GM21390 (cell line): ENCODE results near the gene P4HB.

ENCODE experiments used
- ATAC-seq: cut with Tn5 transposase; IDR thresholded peaks from one replicate; pipeline ENCODE4 v1.9.1; 2021; ENCODE audit not compliant: unreplicated experiment

P4HB gene

DNA sequence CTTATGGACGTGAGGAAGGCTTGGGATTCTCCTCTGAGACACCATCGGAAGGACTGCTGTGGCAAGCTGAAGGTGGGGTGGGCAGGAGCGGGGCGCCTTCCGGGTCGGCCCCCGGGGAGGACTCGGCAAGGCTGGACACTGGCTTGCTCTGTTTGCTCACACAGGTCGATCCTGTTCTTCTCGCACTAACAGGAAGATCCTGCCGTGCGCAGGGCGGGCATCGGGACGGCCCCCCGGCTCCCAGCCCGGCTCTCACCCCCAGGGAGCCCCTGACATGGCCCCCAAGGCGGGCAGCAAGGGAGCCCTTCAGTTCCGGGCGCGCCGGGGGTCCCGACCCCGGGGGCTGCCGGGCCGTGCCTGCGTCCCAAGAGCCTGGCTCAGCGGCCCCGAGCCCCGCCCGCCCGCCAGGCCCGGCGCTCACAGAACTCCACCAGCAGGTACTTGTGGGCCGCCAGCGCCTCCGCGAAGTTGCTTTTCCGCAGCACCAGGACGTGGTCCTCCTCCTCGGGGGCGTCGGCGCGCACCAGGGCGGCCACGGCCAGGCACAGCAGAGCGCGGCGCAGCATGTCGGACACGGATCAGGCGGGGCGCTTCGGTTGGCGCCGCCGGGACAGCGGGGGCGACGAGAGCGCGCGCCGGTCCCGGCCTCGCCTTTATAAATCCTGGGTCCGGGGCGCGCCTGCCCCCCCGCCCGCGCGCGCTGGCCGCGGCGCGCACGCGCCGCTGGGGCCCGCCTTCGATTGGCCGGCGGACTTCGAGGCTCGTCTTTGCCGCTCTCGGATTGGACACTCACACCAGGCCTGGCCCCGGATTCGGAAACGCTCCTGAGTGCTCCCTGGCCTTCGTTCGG lies at the start of gene P4HB:
Gene P4HB, minus strand, starts transcription at position 630 of the 850 bp plus-strand sequence. Its CDS starts 64 bp downstream, at position 566.
- peak; percentile 2 for ATAC-seq

DNA sequence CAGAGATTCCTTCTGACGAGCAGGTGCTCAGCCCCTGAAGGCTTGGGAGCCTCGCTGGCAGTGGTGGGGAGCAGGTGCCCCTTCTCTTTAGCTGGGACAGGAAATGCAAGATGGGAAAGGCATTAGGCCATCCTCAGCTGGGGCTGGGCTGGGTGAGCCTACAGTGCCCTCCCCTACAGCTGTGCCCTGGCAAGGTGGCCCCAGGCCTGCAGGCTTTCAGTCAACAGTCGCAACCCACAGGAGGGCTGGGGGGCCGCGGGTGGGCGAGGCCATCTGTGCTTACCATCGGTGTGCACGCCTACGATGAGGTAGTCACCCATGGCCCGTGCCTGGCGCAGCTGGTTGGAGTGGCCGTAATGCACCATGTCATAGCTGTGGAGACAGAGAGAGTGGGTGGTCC lies 48.9 kb upstream of the P4HB start:
- ATAC-seq, result no peak

- no peak for ATAC-seq
Observed at GRCh38 chr17:81908793-81909192, 48.5 kb upstream of the P4HB start.

DNA sequence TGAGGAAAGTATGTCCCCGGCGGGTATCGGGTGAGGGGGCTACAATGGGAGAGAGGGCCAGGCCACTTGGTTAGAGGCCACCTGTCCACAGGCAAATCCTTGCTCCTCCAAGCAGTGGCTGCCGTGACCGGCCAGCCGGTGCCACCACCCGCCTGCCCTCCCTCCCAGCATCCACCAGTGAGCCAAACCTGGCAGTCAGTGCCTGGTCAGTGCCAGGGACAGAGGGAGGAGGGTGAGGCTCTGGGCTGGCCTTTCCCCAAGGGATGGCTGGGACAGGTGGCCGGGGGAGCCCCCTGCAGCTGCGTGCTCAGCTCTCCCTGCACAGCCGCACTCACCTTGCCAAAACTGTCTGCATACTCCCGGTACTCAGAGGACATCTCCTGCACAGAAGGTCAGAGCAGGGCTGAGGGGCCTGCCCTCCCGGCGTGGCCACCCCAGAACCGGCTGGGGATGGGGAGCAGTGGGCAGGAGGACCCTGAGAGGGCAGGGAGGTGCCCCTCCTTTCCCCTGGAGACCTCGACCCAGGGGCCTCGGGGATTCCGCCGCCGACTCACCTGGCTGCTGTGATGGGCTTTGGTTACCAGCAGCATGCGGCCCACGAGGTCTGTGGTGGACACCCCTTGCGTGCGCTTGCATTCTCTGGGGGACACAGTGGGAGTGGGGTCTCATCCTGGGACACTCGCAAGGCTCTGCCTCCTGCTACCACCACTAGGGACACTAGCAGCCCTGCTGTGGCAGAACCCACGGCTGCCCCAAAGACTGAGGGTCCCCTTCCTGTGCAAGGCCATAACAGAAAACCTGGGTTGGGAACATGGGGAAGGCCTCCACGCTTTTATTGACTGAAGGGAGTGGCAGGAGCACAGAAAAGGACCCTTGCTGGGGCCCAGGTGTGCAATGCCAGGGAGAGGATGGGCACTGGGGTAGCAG lies 47.1 kb upstream of the P4HB start:
- no peak for ATAC-seq

DNA sequence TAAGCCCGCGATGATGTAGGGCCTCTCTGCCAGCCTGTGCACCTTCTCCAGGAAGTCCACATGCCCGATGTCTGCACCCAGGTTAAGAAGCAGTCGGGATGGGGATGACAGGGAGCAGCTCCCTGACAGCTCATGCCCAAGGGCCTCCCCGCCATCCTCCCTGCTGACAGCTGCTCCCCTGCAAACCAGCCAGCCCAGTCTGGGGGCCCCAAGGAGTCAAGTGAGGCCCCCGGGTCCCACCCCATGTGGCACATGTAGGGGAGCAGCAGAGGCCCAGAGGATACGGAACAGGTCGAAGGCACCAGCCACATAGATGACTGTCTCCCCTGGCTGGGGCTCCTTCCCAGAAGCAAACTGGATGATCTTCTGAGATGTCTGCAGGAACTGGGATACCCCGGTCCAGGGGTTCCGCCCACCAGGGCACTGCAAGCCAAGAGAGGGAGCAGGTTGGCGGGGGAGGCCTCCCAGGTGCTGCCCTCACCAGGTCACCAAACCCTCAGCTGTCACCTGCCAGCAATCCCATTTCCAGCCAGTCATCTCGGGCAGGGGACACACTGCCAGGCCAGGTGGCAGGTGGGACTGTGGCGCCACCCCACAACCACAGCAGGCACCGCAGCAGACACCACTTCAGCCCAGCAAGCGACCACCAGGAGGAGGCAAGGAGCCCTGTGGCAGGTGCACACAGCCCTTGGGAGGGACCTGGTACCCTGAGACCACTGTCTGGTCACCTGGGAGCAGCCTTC lies 46.3 kb upstream of the P4HB start:
- ATAC-seq, result no peak

GRCh38 chr17:81905993-81906392 lies 45.7 kb upstream of the P4HB start:
- ATAC-seq, result no peak

DNA sequence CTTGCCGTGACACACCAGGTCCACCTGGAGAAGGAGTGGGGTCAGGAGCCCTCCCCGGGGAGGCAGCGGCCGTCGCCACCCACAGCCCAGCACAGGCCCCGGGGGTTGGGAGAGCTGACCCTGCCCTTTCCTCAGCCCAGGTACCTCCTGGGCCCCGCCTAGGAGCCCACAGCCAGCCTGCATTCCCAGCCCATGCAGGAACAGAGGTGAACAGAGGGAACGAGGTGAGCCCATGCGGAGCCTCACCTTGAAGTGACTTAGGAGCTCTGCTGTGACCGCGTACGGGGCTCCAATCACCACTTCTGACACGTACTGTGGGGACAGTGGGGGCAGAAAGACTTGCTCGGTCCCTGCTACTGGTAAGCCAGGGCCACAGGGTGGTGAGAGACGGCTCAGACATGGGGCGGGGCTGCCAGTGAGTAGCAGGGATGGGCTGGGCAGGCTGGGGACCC lies 45.1 kb upstream of the P4HB start:
- ATAC-seq, result no peak

DNA sequence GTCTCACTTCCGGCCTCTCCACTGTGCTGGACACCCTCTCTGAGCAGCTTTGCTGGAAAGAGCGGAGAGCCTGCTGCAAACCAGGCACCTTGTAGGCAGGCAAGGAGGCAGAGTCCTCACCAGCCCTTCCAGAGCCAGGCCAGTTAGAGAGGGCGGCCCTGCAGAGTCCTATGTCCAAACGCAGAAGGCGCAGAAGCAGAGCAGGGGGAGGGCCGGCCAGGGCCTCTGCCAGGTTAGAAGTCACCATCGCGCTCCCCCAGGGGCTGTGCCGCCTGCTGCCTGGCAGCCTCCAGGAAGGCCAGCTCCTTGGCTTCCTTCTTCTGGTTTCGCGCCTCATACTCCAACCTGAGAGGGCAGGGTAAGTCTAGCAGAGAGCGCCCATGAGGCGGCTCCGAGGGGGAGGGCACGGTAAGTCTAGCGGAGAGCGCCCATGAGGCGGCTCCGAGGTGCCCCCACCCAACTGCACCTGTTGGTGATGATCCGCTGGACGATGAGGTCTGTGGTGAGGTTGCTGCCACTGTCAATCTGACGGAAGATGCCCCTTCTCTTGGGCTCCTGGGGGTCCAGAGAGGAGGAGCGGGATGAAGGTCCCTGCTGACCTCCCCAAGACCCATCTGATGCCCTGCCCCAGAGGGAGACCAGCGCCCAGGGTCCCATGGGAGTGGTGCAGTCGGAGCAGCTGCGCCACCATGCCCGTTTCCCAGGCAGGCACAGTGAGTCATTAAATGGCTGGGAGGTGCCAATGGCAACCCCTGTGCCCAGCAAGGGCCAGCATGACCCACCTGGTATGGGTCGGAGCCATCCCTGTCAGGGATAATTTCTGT lies 44.5 kb upstream of the P4HB start:
- no peak for ATAC-seq

DNA sequence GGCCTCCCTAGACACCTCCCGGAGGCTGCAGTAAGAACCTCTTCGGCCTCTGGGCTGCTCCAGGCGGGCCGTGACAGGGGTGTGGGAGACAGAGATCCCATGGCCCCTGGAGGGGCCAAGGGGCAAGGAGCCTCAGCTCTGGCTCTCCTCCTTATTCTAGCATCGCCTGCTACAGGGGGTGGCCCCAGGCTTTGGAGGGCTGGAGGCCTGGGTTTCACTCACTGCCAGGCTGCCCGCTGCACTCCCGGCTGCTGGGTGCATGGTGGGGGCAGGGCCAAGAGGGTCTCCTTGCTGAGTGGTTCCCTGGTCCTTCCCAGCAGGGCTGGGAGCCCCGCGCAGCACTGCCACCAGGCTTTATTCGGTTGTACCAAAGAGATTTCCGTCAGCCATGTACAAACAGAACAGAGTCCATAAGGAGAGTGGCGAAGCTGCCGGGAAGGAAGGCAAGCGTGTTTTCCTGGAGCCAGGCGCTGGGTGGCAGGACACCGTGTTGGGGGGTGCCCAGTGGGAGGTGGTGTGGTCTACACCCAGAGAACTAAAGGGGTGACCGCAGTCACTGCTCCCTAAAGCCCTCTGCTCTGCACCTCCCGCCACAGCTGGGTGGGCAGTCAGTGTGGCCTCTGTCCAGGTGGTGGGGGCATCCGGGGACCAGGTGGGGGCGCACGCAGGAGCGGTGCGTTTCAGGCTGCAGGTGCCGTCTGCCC lies 43.7 kb upstream of the P4HB start:
- no peak for ATAC-seq

GRCh38 chr17:81903415-81903831 lies 43.1 kb upstream of the P4HB start:
- no peak for ATAC-seq

GRCh38 chr17:81902653-81903414 lies 42.5 kb upstream of the P4HB start:
- no peak for ATAC-seq

DNA sequence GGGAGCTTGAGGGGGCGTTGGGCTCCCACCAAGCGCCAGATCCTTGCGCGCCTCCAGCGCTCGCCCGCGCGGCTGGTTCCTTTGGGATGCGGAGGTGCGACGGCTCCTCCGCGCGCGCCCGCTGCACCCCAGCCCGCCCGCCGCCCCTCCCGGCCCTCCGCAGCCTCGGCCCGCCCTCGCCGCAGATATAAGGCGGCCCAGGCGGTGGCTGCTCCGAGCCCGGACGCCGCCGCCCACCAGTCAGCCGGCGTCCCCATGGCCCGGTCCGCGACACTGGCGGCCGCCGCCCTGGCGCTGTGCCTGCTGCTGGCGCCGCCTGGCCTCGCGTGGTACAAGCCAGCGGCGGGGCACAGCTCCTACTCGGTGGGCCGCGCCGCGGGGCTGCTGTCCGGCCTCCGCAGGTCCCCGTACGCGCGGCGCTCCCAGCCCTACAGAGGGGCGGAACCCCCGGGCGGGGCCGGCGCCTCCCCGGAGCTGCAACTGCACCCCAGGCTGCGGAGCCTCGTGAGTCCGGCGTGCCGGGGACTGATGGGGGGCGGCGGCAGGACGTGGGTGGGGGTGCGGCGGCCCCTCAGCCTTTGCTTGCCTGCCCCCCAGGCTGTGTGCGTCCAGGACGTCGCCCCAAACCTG lies 41.8 kb upstream of the P4HB start, which contains the start of gene NPB:
Gene NPB, plus strand, starts transcription at position 216 of the 630 bp plus-strand sequence. Its CDS starts 40 bp downstream, at position 256.
- no peak for ATAC-seq

GRCh38 chr17:81901167-81902022 lies 41.1 kb upstream of the P4HB start:
- ATAC-seq, result no peak

GRCh38 chr17:81900181-81900820 lies 40.0 kb upstream of the P4HB start:
- ATAC-seq, result no peak

DNA sequence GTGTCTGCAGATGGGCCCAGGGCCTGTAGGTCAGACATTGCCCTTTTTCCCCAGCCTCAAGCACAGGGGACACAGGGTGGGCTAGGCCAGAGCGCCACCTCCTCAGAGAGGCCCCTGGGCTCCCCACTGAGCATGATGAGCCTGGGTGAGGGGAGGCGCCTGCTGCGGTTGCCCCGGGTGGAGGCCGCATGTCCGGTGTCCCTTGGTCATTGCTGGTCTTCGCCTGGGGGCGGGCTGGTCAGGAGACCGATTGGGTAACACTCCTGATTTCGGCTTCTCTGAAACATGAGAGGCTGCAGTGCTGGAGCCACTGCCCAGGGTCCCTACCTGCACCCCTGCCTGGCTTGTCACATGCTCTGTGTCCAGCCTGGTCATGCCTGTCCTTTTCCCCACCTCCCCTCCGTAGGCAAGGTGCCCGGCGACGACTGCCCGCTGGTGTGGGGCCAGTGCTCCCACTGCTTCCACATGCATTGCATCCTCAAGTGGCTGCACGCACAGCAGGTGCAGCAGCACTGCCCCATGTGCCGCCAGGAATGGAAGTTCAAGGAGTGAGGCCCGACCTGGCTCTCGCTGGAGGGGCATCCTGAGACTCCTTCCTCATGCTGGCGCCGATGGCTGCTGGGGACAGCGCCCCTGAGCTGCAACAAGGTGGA lies 39.3 kb upstream of the P4HB start:
- no peak for ATAC-seq

- no peak for ATAC-seq
Observed at GRCh38 chr17:81898885-81899284, 38.5 kb upstream of the P4HB start.
